ENCODE measurements around the gene AP1S3. TPM values are rescaled to one million over a fixed set of nuclear protein-coding genes. Genes with fewer than 3 reads are reported as not detected.

Gene AP1S3
- total and polyA plus RNA-seq, 2 donors (not counting 3 experiments of a cell fraction or from before 2014, with no cell fraction given) = 0.69 to 3.8 TPM

GRCh38 chr2:223732346-223732745, 105.0 kb downstream of the AP1S3 start:
- H3K9ac ChIP-seq (replicated peaks; ENCODE audit: extremely low read depth, insufficient read depth, low read length) = no peak overlapping the region
- DNase-seq (ENCODE audit: low read depth, low spot score) (no peak), FAIRE-seq (no peak)
- H3K4me2 ChIP-seq (ENCODE audit: insufficient read depth, low read length) = no peak overlapping the region
- no TSS peak for BruUV-seq (replicated peaks)
- H3K4me3 ChIP-seq (replicated peaks in 1 of 3; ENCODE audit: insufficient read depth in 1 of 3, low read depth in 1 of 3, low read length in 3 of 3) = no peak overlapping the region
- H3K9me1 ChIP-seq (replicated peaks; ENCODE audit: control insufficient read depth, extremely low read depth, insufficient read depth, low read length) = no peaks in the 10 kb centered on the region
- H4K20me1 ChIP-seq (replicated peaks; ENCODE audit: control insufficient read depth, extremely low read depth, insufficient read depth, low read length) = no peaks in the 10 kb centered on the region
- no peaks in the 10 kb centered on the region for H3K27me3 ChIP-seq (ENCODE audit: control insufficient read depth in 2 of 2, insufficient read depth in 2 of 2, low read length in 2 of 2)
- dilution Hi-C loops (cut with MboI; ENCODE audit: extremely low pct_ligation_motif_present, low sequenced_read_pairs) (no loop called here), intact Hi-C loops (cut with micrococcal nuclease) (no loop called here)
- no peaks in the 10 kb centered on the region for H3K9me3 ChIP-seq (replicated peaks; ENCODE audit: control insufficient read depth, insufficient read depth, low read length)
- TF ChIP-seq POLR2AphosphoS5 (IDR thresholded peaks at IDR 0.05; ENCODE audit: insufficient read depth, low read depth, low read length) (no peak), POLR2A (IDR thresholded peaks at IDR 0.05; ENCODE audit: low read depth, low read length) (no peak), EZH2 (IDR thresholded peaks at IDR 0.05; ENCODE audit: borderline replicate concordance, low read depth, low read length, severe bottlenecking) (no peak), FOS (IDR thresholded peaks at IDR 0.05; ENCODE audit: borderline replicate concordance, insufficient read depth, low read length) (no peak), CTCF (IDR thresholded peaks at IDR 0.05; ENCODE audit: extremely low read depth in 1 of 2, insufficient read depth in 1 of 2, low read depth in 1 of 2, low read length in 2 of 2) (no peak), JUN (IDR thresholded peaks at IDR 0.05; ENCODE audit: borderline replicate concordance, insufficient read depth, insufficient read length, low read depth) (no peak), GATA2 (IDR thresholded peaks at IDR 0.05; ENCODE audit: insufficient read depth, insufficient read length, low read depth, low read length) (no peak), MYC (IDR thresholded peaks at IDR 0.05; ENCODE audit: low read depth, low read length) (no peak)
- TF ChIP-seq, protein P1, sequence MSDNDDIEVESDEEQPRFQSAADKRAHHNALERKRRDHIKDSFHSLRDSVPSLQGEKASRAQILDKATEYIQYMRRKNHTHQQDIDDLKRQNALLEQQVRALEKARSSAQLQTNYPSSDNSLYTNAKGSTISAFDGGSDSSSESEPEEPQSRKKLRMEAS (IDR thresholded peaks at IDR 0.05; ENCODE audit: insufficient read depth, insufficient read length) = no peak
- no peaks in the 10 kb centered on the region for H3K36me3 ChIP-seq (ENCODE audit: control insufficient read depth in 2 of 2, extremely low read depth in 1 of 2, insufficient read depth in 2 of 2, low read length in 2 of 2)
- no peak overlapping the region for H2AFZ ChIP-seq (ENCODE audit: low read depth, low read length)
- H3K27ac ChIP-seq (ENCODE audit: insufficient read depth, low read depth, low read length) = no peak overlapping the region
- ChIA-PET POLR2A (no interaction called here), CTCF (interaction anchor here (1.1 to 1.7 kb wide), 4 partner anchors 10 to 65 kb away, joined by 3 to 6 read pairs (median 4); no protein-coding TSS in a partner anchor)
- H3K4me1 ChIP-seq (ENCODE audit: control insufficient read depth, extremely low read depth, insufficient read depth, low read length) = peaks cover 19% of the 10 kb centered on the region
- H3K79me2 ChIP-seq (ENCODE audit: control insufficient read depth, insufficient read depth, low read length) = no peaks in the 10 kb centered on the region
